ENCODE results near the gene TRIM2.

GRCh38 chr4:153274967-153275366 lies 70.7 kb downstream of the TRIM2 start:
- TF ChIP-seq POLR2A (IDR thresholded peaks at IDR 0.05), result no peak
- no peak for TF ChIP-seq POLR2AphosphoS5 (IDR thresholded peaks at IDR 0.05)
- TF ChIP-seq CTCF (IDR thresholded peaks at IDR 0.05), result no peak
